ENCODE results near the gene KLK2.

The KLK2 gene

GRCh38 chr19:50851620-50852019 is 21.6 kb upstream of the KLK2 start:
- no peak for DNase-seq

- no peak for DNase-seq
Measured at GRCh38 chr19:50854636-50855410, 18.4 kb upstream of the KLK2 start, which contains the start of gene KLK3. Gene KLK3 (plus strand): TSS chr19:50854915. CDS start chr19:50854956, 41 bp downstream.

GRCh38 chr19:50857366-50857765 is 15.9 kb upstream of the KLK2 start:
- DNase-seq = no peak

- DNase-seq = no peak
Measured at GRCh38 chr19:50858886-50859285, 14.4 kb upstream of the KLK2 start.

GRCh38 chr19:50859849-50860248 is 13.4 kb upstream of the KLK2 start:
- DNase-seq = no peak

- DNase-seq = no peak
Measured at GRCh38 chr19:50861010-50861409, 12.2 kb upstream of the KLK2 start.

GRCh38 chr19:50861496-50862286 is 11.5 kb upstream of the KLK2 start:
- DNase-seq = no peak

GRCh38 chr19:50869479-50869878 is 3.8 kb upstream of the KLK2 start:
- no peak for DNase-seq

- DNase-seq = no peak
Measured at GRCh38 chr19:50870417-50871089, 2.7 kb upstream of the KLK2 start.

- no peak for DNase-seq
Measured at GRCh38 chr19:50874211-50874610, 972 bp downstream of the KLK2 start.

GRCh38 chr19:50875795-50876422 is 2.7 kb downstream of the KLK2 start:
- no peak for DNase-seq

- no peak for DNase-seq
Measured at GRCh38 chr19:50876456-50876855, 3.2 kb downstream of the KLK2 start.

GRCh38 chr19:50877338-50877737 is 4.1 kb downstream of the KLK2 start:
- DNase-seq = no peak

GRCh38 chr19:50878851-50879250 is 5.6 kb downstream of the KLK2 start:
- DNase-seq = no peak

GRCh38 chr19:50880241-50880640 is 7.0 kb downstream of the KLK2 start:
- no peak for DNase-seq

- DNase-seq = no peak
Measured at GRCh38 chr19:50882188-50882587, 8.9 kb downstream of the KLK2 start.

GRCh38 chr19:50889638-50890037 is 16.4 kb downstream of the KLK2 start:
- DNase-seq = no peak

- DNase-seq = no peak
Measured at GRCh38 chr19:50890422-50891252, 17.4 kb downstream of the KLK2 start.

GRCh38 chr19:50891253-50891625 is 18.0 kb downstream of the KLK2 start:
- no peak for DNase-seq

- DNase-seq = no peak
Measured at GRCh38 chr19:50893047-50893736, 20.0 kb downstream of the KLK2 start.

GRCh38 chr19:50894478-50895356 is 21.5 kb downstream of the KLK2 start:
- DNase-seq = no peak

Measured in activated gamma-delta T cell treated with Interleukin-2 at 50 U/mL for 16 hours (primary cell).